Measurements from ENCODE around the gene RNASE13. TPM values are rescaled to one million over a fixed set of nuclear protein-coding genes. Genes with fewer than 3 reads are reported as not detected.

The RNASE13 gene
- total RNA-seq, 4 donors from 2014 or later, result not detected

- TF ChIP-seq POLR2AphosphoS5 (IDR thresholded peaks at IDR 0.05) (no peak), POLR2A (IDR thresholded peaks at IDR 0.05) (no peak), EP300 (IDR thresholded peaks at IDR 0.05; ENCODE audit: low read depth) (no peak), CTCF (IDR thresholded peaks at IDR 0.05) (no peak)
- Histone ChIP-seq H3K4me1 (peaks cover 0 to 44% (median 19%) of the 10 kb centered on the region in 4 donors), H3K27me3 (no peaks in the 10 kb centered on the region), H3K9me3 (no peaks in the 10 kb centered on the region), H3K4me3 (no peak overlapping the region), H3K36me3 (no peaks in the 10 kb centered on the region), H3K27ac (peak overlapping the region; percentile 72 to 80 (median 78))
- in situ Hi-C loops (cut with MboI; ENCODE audit: low pct_ligation_motif_present in 1 of 4, low pct_unique_long_range_greater_than_20kb in 1 of 4, low sequenced_read_pairs in 3 of 4), result no loop called here
- 37 to 44% methylated on average over 2 to 3 of the region's 3 CpGs for WGBS, 2 donors (ENCODE audit: low coverage in 1 of 2)
- DNase-seq, result peak; percentile 58
- intact Hi-C loops (cut with DNase I; ENCODE audit: low total_unique reads), result no loop called here
Measured at GRCh38 chr14:21054123-21054767, 19.6 kb upstream of the RNASE13 start.

- H3K4me3 ChIP-seq, result no peak overlapping the region
- in situ Hi-C loops (cut with MboI; ENCODE audit: low pct_ligation_motif_present in 1 of 4, low pct_unique_long_range_greater_than_20kb in 1 of 4, low sequenced_read_pairs in 3 of 4), result no loop called here
- DNase-seq, result no peak
- intact Hi-C loops (cut with DNase I; ENCODE audit: low total_unique reads), result no loop called here
- H3K27ac ChIP-seq, result peak overlapping the region; percentile 72 to 80 (median 78)
- H3K9me3 ChIP-seq, result no peaks in the 10 kb centered on the region
- H3K4me1 ChIP-seq, result peaks cover 0 to 39% (median 17%) of the 10 kb centered on the region in 4 donors
- TF ChIP-seq POLR2AphosphoS5 (IDR thresholded peaks at IDR 0.05) (no peak), POLR2A (IDR thresholded peaks at IDR 0.05) (no peak), CTCF (IDR thresholded peaks at IDR 0.05) (no peak), EP300 (IDR thresholded peaks at IDR 0.05; ENCODE audit: low read depth) (no peak)
- no peaks in the 10 kb centered on the region for H3K36me3 ChIP-seq
- no peaks in the 10 kb centered on the region for H3K27me3 ChIP-seq
- 84 to 87% methylated on average over 13 to 20 of the region's 20 CpGs for WGBS, 2 donors (ENCODE audit: low coverage in 1 of 2)
Measured at GRCh38 chr14:21053184-21054122, 18.8 kb upstream of the RNASE13 start.

GRCh38 chr14:21050597-21050996, 16.0 kb upstream of the RNASE13 start:
- no peaks in the 10 kb centered on the region for H3K27me3 ChIP-seq
- no peak for DNase-seq
- H3K4me3 ChIP-seq, result no peak overlapping the region
- TF ChIP-seq EP300 (IDR thresholded peaks at IDR 0.05; ENCODE audit: low read depth) (no peak), CTCF (IDR thresholded peaks at IDR 0.05) (no peak), POLR2A (IDR thresholded peaks at IDR 0.05) (no peak), POLR2AphosphoS5 (IDR thresholded peaks at IDR 0.05) (no peak)
- 72 to 76% methylated on average over 3 of the region's 3 CpGs for WGBS, 2 donors (ENCODE audit: low coverage in 1 of 2)
- H3K36me3 ChIP-seq, result no peaks in the 10 kb centered on the region
- intact Hi-C loops (cut with DNase I; ENCODE audit: low total_unique reads) (no loop called here), in situ Hi-C loops (cut with MboI; ENCODE audit: low pct_ligation_motif_present in 1 of 4, low pct_unique_long_range_greater_than_20kb in 1 of 4, low sequenced_read_pairs in 3 of 4) (no loop called here)
- H3K27ac ChIP-seq, result no peak overlapping the region
- H3K9me3 ChIP-seq, result no peaks in the 10 kb centered on the region
- H3K4me1 ChIP-seq, result peaks cover 0 to 22% (median 13%) of the 10 kb centered on the region in 4 donors

- no peak overlapping the region for H3K4me3 ChIP-seq
- no peak for TF ChIP-seq EP300 (IDR thresholded peaks at IDR 0.05; ENCODE audit: low read depth)
- intact Hi-C loops (cut with DNase I; ENCODE audit: low total_unique reads), result no loop called here
- WGBS, 2 donors (ENCODE audit: low coverage in 1 of 2), result 78 to 79% methylated on average over 3 of the region's 3 CpGs
- peaks cover 0 to 14% (median 6%) of the 10 kb centered on the region in 4 donors for H3K4me1 ChIP-seq
- DNase-seq, result no peak
- H3K9me3 ChIP-seq, result no peaks in the 10 kb centered on the region
- no peaks in the 10 kb centered on the region for H3K36me3 ChIP-seq
- no peaks in the 10 kb centered on the region for H3K27me3 ChIP-seq
- in situ Hi-C loops (cut with MboI; ENCODE audit: low pct_ligation_motif_present in 1 of 4, low pct_unique_long_range_greater_than_20kb in 1 of 4, low sequenced_read_pairs in 3 of 4), result no loop called here
- H3K27ac ChIP-seq, result no peak overlapping the region
Measured at GRCh38 chr14:21049271-21049673, 14.7 kb upstream of the RNASE13 start.
